GM21528 (cell line): ENCODE results near the gene GLRX5.

Source experiments
- ATAC-seq: cut with Tn5 transposase; IDR thresholded peaks from one replicate; pipeline ENCODE4 v1.9.1; 2021; ENCODE audit warnings: mild to moderate bottlenecking, moderate library complexity; ENCODE audit not compliant: unreplicated experiment, low FRiP score

The GLRX5 gene

GRCh38 chr14:95534299-95535225 lies at the start of gene GLRX5:
GLRX5 (plus strand) TSS chr14:95535050; CDS start chr14:95535090, 40 bp downstream.
- ATAC-seq = peak; percentile 94

GRCh38 chr14:95485222-95485819 lies 49.5 kb upstream of the GLRX5 start:
- ATAC-seq = no peak

GRCh38 chr14:95486875-95487668 lies 47.8 kb upstream of the GLRX5 start:
- ATAC-seq = no peak

- no peak for ATAC-seq
Observed at GRCh38 chr14:95487669-95488084, 47.2 kb upstream of the GLRX5 start.

- no peak for ATAC-seq
Observed at GRCh38 chr14:95488376-95489213, 46.3 kb upstream of the GLRX5 start.

GRCh38 chr14:95489214-95490137 lies 45.4 kb upstream of the GLRX5 start:
- no peak for ATAC-seq

- ATAC-seq = no peak
Observed at GRCh38 chr14:95490138-95490509, 44.7 kb upstream of the GLRX5 start.

- no peak for ATAC-seq
Observed at GRCh38 chr14:95490727-95491451, 44.0 kb upstream of the GLRX5 start.

GRCh38 chr14:95491936-95492608 lies 42.8 kb upstream of the GLRX5 start:
- ATAC-seq = no peak

GRCh38 chr14:95493503-95493902 lies 41.3 kb upstream of the GLRX5 start:
- no peak for ATAC-seq

GRCh38 chr14:95493976-95494375 lies 40.9 kb upstream of the GLRX5 start:
- no peak for ATAC-seq

GRCh38 chr14:95494456-95494855 lies 40.4 kb upstream of the GLRX5 start:
- ATAC-seq = no peak

GRCh38 chr14:95495076-95495475 lies 39.8 kb upstream of the GLRX5 start:
- ATAC-seq = no peak

GRCh38 chr14:95495538-95496025 lies 39.3 kb upstream of the GLRX5 start:
- ATAC-seq = peak; percentile 77

GRCh38 chr14:95496111-95496681 lies 38.7 kb upstream of the GLRX5 start:
- ATAC-seq = peak; percentile 9

GRCh38 chr14:95496690-95497259 lies 38.1 kb upstream of the GLRX5 start:
- no peak for ATAC-seq

- no peak for ATAC-seq
Observed at GRCh38 chr14:95497561-95498011, 37.3 kb upstream of the GLRX5 start.
